GM12891 (cell line): Measurements from ENCODE around the gene BCL7A.
"Not testable (repeated sequence)": the region's sequence is repeated elsewhere in the genome, so short reads cannot be mapped to it uniquely, and the experiment has no call there.

ENCODE experiments used
- DNase-seq: peaks from one replicate; pipeline ENCODE4 v3.0.0; 2011; ENCODE audit warnings: low spot score; ENCODE audit not compliant: insufficient read length
- FAIRE-seq: peaks from 2 replicates; lab custom pipeline; 2011; peaks lifted over from hg19 to GRCh38; lab: Jason Lieb, UNC
- PAX5 ChIP-seq: IDR thresholded peaks from 2 replicates; pipeline ENCODE4 v1.6.1; 2011; ENCODE audit warnings: low read length, moderate library complexity, mild to moderate bottlenecking; ENCODE audit not compliant: insufficient read depth, severe bottlenecking
- POLR2A ChIP-seq: IDR thresholded peaks from 2 replicates; pipeline ENCODE4 v1.6.1; 2011; ENCODE audit warnings: low read depth, low read length, control low read depth
- POLR2AphosphoS5 ChIP-seq: IDR thresholded peaks from 2 replicates; pipeline ENCODE4 v1.6.1; 2011; ENCODE audit warnings: low read depth, low read length, control low read depth
- POU2F2 ChIP-seq: IDR thresholded peaks from 2 replicates; pipeline ENCODE4 v1.6.1; 2011; ENCODE audit warnings: low read depth, mild to moderate bottlenecking, control low read depth, low read length, moderate library complexity
- SPI1 ChIP-seq: IDR thresholded peaks from 2 replicates; pipeline ENCODE4 v1.6.1; 2011; ENCODE audit warnings: low read depth, low read length, control low read depth
- TAF1 ChIP-seq: IDR thresholded peaks from 2 replicates; pipeline ENCODE4 v1.6.1; 2011; ENCODE audit warnings: low read depth, low read length, control low read depth

BCL7A gene

DNA sequence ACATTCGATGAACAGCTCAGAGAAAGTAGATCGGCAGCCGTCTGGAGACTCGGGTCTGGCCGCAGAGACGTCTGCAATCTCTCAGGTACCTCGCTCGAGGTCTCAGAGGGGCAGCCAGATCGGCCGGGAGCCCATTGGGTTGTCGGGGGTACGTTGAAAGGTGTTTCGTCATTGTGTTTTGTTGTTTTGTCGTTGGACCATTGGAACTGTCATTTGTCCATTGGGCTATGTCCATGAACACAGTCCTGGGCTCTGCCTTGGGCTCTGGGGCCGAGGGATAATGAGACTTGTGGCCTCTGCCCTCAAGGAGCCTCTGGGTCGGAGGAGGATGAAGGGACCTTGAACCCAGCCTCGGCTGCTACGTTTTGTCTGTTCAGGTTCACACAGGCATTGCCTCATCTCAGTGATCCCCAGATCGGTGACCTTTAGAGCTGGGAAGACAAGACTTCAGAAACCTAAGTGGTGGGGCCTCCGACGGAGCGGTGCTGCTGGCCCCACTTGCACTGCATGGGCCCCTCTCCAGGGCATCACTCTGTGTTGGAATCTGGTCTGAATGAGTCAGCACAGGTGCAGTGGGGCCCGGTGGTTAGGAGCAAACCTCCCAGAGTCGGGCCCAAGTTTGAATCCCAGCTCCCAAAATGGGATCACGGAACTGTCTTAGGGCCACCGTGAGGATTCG is 33.3 kb downstream of the BCL7A start:
- DNase-seq (no peak), FAIRE-seq (peak; percentile 31)
- TF ChIP-seq TAF1 (no peak), POLR2AphosphoS5 (no peak), POU2F2 (no peak), PAX5 (no peak), SPI1 (no peak), POLR2A (no peak)

DNA sequence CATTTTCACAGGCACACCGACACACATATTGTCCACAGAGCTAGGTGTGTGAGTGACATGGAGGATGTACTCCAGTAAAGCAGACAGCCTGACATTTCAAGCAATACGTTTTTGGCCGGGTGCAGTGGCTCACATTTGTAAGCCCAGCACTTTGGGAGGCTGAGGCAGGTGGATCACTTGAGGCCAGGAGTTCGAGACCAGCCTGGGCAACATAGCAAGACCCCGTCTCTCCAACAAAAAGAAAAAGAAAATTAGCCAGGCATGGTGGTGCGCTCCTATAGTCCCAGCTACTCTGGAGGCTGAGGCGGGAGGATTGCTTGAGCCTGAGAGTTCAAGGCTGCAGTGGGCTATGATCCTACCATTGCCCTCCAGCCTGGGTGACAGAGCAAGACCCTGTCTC is 34.7 kb downstream of the BCL7A start:
- FAIRE-seq, DNase-seq: not testable (repeated sequence)

GRCh38 chr12:122057007-122057735 is 35.5 kb downstream of the BCL7A start:
- FAIRE-seq (no peak), DNase-seq (no peak)
- TF ChIP-seq POLR2A = no peak
- no peak for TF ChIP-seq SPI1
- TF ChIP-seq TAF1 = no peak
- TF ChIP-seq POLR2AphosphoS5 = no peak

GRCh38 chr12:122057769-122058168 is 36.1 kb downstream of the BCL7A start:
- TF ChIP-seq SPI1 (no peak), POU2F2 (no peak), POLR2AphosphoS5 (no peak), TAF1 (no peak), PAX5 (no peak), POLR2A (no peak)
- FAIRE-seq (no peak), DNase-seq (no peak)

DNA sequence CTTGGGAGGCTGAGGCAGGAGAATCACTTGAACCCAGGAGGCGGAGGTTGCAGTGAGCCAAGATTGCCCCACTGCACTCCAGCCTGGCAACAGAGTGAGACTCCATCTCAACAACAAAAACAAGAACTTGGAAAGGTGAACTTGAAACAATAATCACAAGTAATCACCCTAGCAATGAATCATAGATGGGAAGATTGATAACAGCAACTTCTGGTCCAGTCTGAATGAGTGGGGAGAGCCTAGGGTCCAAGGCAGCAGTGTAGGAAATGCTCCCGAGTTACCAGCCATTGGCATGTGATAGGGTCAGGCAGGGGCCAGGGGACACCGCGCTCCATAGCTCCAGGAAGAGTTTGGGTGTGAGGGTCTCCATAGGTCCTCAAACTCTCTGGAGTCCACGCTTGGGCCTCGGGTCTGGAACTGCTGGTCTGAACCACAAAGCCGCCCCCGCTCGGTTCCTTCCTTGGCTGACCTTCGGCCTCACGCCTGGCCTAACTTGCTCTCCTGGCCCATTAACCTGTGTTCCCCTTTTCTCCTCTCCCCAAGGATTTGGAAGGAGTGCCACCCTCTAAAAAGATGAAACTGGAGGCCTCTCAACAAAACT is 37.0 kb downstream of the BCL7A start:
- FAIRE-seq = no peak
- DNase-seq = no peak
- TF ChIP-seq POLR2AphosphoS5 = no peak
- TF ChIP-seq SPI1 = no peak
- no peak for TF ChIP-seq TAF1
- TF ChIP-seq POU2F2 = no peak
- no peak for TF ChIP-seq PAX5
- TF ChIP-seq POLR2A = no peak

DNA sequence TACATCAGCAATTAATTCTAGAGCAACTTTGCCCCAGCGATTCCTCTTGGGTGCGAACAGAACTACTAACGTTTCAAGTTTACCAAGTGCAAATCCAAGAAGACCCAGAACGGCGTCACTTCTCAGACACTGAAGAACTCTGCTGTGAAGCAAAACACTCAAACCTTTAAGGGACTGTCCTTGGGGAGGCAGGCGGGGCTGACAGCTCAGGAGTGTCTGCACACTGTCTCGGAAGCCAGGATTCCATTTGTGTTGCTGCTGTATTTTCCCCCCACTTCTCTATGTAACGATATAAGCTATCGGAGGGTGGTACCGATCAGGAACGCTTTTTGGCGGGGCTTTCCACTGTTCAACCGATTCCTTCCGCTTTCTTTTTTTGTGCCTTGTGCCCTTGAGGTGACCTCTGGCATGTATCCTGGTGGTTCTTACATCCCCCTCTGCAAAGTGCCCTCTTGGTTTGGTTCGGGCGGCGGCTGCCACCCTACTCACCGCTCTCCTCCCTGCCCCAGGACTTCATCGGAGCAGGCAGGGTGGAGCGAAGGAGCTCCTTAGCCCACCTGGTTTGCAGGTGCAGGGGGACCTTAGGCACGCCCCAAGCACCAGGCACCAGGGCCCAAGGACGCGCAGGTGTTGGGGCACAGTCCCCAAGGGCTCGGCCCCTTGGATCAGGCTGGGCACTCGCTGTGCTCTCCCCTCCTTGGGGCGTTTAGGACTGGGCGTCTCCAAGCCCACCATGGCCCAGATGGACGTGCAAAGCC is 37.7 kb downstream of the BCL7A start:
- no peak for DNase-seq
- no peak for FAIRE-seq
- no peak for TF ChIP-seq PAX5
- TF ChIP-seq POLR2A = no peak
- TF ChIP-seq TAF1 = no peak
- TF ChIP-seq POLR2AphosphoS5 = no peak
- TF ChIP-seq POU2F2 = no peak
- no peak for TF ChIP-seq SPI1

- FAIRE-seq (no peak), DNase-seq (no peak)
- TF ChIP-seq SPI1 = no peak
- TF ChIP-seq POLR2A = no peak
- no peak for TF ChIP-seq PAX5
- TF ChIP-seq POU2F2 = no peak
- no peak for TF ChIP-seq POLR2AphosphoS5
- no peak for TF ChIP-seq TAF1
Measured at GRCh38 chr12:122060081-122060501, 38.4 kb downstream of the BCL7A start.

GRCh38 chr12:122061253-122061652 is 39.6 kb downstream of the BCL7A start:
- no peak for TF ChIP-seq POLR2AphosphoS5
- no peak for TF ChIP-seq PAX5
- TF ChIP-seq POU2F2 = no peak
- no peak for TF ChIP-seq SPI1
- no peak for TF ChIP-seq TAF1
- TF ChIP-seq POLR2A = no peak
- DNase-seq = no peak
- FAIRE-seq = no peak

GRCh38 chr12:122062832-122063693 is 41.4 kb downstream of the BCL7A start:
- DNase-seq = no peak
- TF ChIP-seq POLR2A = no peak
- 0 out of 2 replicates have a peak, but pooled peaks have one; percentile 18 for TF ChIP-seq SPI1
- no peak for TF ChIP-seq PAX5
- peak; percentile 28 for FAIRE-seq
